DLD1 (cell line): ENCODE measurements around the gene MTO1.
"Not testable (repeated sequence)": the region's sequence is repeated elsewhere in the genome, so short reads cannot be mapped to it uniquely, and the experiment has no call there.

ENCODE experiments used
- in situ Hi-C: cut with HindIII; loops from 2 replicates; pipeline ENCODE4 v1.10.0; 2017; ENCODE audit warnings: low sequenced_read_pairs

MTO1 gene

DNA sequence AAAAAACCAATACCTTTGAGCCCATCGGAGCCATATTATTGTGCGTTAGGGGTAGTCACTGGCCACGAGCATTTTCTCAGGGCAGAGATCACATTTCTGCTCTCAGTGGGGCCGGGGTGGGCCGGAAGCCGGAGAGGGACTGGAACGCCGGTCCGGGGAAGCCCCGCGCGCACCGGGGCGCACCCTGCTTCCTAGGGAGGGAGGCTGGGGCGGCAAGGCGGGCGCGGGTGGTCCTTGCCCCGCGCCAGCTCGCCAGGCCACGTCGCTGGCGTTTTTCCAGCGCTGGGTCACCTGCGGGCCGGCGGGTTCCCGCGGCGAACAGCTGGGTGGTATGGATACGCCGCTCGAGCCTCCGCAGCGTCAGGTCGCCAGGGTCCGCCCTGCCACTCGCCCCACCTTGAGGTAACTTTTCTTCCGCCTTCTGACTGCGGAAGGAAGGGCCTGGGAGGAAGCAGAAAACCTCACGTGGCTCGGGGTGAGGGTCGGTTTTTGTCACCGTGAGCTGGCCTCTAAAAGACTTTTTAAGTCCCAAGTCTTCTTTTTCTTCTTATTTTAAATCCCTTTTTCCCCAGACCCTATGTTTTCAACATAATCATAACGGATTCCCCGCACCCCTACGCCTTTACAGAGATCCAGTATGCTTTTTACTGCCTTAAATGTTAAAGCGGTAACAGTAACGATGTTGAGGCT is 62.0 kb downstream of the MTO1 start:
- in situ Hi-C loops, result no loop called here

GRCh38 chr6:73525546-73526330 is 64.2 kb downstream of the MTO1 start:
- in situ Hi-C loops, result no loop called here

DNA sequence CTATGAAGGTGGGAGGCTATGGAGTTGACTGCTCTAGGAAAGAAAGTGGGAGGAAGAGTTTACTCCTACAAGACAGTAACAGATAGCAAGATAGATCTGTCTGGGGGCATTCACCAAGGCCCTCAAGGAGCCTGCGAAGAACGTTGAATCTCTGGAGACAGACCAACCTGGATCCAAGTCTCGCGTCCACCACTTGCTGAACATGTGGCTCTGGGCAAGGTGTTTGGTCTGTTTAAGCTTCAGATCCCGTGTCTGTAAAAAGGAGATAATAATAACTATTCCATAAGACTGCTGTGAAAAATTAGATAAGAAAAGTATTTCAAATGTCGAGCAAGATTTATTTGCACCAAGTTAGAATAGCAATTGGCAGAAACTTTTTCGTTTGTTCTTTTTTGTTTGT is 67.4 kb downstream of the MTO1 start:
- in situ Hi-C loops, result no loop called here

DNA sequence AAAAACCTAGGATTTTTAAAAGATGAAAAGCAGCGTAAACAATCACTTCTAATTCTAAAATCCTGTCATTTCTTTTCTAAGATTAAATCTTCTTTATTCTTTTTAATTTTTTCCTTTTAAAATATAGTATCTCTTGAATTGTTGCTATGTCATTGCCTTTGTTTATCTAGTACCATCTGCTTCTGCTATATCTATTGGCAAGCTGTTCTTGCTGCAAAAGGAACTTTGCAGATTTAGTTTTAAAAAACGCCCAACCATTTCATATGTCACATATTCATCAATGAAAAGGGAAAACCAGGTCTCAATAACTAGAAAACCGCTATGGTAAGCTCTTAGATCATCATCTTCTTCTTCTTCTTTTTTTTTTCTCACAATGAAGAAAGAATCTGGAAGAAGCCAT is 70.8 kb downstream of the MTO1 start:
- in situ Hi-C loops, result no loop called here

GRCh38 chr6:73534628-73535027 is 73.1 kb downstream of the MTO1 start:
- in situ Hi-C loops, result no loop called here

DNA sequence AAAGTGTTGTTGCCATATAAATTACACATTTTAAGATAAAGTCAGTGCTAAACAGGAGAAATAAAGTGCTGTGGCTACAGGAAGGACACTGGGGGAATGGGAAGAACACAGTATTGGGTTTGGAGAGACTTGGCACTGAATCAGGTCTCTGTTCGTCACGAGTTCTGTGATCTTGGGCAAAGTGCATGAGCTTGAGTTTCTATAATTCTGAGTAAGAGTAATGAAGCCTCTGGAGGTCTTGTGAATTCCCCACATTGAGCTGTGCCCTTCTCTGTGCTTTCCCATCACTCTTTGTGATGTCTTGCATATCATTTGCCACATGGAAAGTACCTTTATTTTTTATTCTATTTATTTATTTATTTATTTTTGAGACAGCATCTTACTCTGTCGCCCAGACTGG is 76.1 kb downstream of the MTO1 start:
- in situ Hi-C loops, result no loop called here

DNA sequence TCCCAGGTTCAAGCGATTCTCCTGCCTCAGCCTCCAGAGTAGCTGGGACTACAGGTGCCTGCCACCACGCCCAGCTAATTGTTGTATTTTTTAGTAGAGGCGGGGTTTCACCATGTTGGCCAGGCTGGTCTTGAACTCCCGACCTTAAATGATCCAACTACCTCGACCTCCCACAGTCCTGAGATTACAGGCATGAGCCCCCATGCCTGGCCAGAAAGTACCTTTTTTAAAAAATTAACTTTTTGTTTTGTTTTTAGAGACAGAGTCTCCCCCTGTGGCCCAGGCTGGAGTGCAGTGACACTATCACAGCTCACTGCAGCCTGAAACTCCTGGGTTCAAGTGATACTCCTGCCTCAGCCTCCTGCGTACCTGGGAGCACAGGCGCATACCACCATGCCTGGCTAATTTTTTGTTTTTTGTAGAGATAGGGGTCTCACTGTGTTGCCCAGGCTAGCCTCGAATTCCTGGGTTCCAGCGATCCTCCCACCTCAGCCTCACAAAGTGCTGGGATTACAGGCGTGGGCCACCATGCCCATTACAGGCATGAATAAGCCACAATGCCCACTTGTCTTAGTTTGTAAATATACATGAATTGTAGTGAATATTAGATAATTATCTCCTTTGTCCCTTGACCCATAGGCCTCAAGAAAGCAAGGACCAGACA is 76.7 kb downstream of the MTO1 start:
- in situ Hi-C loops, result no loop called here

GRCh38 chr6:73542481-73542880 is 80.9 kb downstream of the MTO1 start:
- in situ Hi-C loops, result not testable (repeated sequence)

GRCh38 chr6:73542891-73543290 is 81.4 kb downstream of the MTO1 start:
- in situ Hi-C loops, result no loop called here

GRCh38 chr6:73547036-73547435 is 85.5 kb downstream of the MTO1 start:
- in situ Hi-C loops, result no loop called here

DNA sequence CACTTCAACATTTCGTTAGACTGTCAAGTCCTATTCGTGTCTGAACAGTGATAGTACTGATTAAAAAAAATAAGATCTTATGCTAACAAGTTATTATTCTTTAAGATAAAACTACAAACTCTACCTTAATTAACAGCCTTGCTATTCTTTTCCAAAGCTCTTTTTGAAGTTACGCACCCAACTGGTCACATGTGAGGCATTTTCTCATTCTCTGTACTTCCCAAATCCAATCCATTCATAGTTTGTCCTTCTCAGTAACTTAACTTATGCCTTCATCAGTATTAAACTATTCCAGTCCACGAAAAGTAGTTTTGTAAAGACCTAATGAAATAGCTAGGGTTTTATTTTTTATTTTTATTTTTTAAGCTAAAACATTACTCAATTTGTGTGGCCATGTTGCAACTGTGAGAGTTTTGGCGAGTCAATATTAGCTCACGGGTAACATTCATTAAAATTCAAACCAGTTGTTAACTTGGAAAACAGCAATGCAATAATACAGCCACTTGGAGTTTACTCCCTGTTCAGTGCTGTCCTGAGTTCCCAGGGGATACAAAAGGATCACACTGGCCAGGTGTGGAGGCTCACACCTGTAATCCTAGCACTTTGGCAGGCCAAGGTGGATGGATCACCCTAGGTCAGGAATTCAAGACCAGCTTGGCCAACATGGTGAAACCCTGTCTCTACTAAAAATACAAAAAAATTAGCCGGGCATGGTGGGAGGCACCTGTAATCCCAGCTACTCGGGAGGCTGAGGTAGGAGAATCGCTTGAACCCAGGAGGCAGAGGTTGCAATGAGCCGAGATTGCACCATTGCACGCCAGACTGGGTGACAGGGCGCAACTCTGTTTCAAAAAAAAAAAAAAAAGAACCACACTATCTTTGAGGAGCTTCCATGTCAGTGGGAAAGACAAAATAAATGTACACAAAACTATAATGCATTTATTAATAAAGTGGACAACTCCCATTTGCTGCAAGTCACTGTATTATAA is 87.2 kb downstream of the MTO1 start:
- in situ Hi-C loops, result no loop called here

- in situ Hi-C loops, result not testable (repeated sequence)
Measured at GRCh38 chr6:73551115-73551514, 89.6 kb downstream of the MTO1 start.

DNA sequence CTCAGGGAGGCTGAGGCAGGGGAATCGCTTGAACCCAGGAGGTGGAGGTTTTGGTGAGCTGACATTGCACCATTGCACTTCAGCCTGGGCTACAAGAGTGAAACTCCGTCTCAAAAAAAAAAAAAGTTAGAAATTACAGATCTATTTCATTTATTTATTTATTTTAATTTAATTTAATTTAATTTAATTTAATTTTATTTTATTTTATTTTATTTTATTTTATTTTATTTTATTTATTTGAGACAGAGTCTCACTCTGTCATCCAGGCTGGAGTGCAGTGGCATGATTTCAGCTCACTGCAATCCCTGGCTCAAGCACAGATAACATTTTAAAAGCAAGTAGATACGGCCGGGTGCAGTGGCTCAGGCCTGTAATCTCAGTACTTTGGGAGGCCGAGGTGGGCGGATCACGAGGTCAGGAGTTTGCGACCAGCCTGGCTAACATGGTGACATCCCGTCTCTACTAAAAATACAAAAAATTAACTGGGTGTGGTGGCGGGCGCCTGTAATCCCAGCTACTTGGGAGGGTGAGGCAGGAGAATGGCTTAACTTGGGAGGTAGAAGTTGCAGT is 93.9 kb downstream of the MTO1 start:
- in situ Hi-C loops, result not testable (repeated sequence)

GRCh38 chr6:73556836-73557235 is 95.3 kb downstream of the MTO1 start:
- in situ Hi-C loops, result no loop called here
